Anterior cingulate cortex (tissue), 58 donors: Measurements from ENCODE around the gene RNASE1.

ENCODE experiments used
- DNase-seq, 58 donors: peaks; one replicate each; lab custom pipeline; 2025; lab: John Stamatoyannopoulos, UW

Gene RNASE1

DNA sequence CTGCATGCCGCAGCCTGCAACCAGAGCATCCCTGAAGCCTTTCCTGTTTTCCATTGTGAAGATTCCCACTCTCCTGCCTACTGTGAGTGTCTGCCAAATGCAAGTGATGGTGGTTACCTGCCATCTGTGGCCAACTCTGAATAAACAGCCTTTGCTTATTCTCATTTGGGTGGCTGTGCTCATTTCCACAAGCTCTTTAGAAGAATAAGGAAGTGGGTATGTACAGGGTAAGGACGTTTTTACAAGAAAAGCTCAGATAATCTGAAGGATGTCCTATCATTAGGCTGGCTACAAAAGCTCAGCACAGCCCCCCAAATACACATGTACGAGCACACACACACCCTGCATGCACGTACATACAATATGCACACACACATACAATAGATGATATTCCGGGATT is 7.3 kb upstream of the RNASE1 start:
- DNase-seq = no peak

DNA sequence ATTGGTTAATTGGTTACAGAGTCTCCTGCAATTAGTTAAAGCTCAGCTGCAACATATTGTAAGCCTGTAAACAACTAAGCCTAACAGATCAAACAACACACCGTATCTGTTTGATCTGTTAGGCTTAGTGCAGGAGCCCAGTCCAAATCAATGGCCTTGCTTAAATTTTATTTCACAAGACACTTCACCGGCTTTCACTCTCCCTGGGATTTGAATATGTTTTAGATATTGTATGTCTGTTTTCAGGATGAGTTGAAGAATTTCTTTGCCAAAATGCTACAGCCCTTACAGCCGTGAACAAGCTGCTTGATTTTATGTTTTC is 5.5 kb upstream of the RNASE1 start:
- DNase-seq = no peak

DNA sequence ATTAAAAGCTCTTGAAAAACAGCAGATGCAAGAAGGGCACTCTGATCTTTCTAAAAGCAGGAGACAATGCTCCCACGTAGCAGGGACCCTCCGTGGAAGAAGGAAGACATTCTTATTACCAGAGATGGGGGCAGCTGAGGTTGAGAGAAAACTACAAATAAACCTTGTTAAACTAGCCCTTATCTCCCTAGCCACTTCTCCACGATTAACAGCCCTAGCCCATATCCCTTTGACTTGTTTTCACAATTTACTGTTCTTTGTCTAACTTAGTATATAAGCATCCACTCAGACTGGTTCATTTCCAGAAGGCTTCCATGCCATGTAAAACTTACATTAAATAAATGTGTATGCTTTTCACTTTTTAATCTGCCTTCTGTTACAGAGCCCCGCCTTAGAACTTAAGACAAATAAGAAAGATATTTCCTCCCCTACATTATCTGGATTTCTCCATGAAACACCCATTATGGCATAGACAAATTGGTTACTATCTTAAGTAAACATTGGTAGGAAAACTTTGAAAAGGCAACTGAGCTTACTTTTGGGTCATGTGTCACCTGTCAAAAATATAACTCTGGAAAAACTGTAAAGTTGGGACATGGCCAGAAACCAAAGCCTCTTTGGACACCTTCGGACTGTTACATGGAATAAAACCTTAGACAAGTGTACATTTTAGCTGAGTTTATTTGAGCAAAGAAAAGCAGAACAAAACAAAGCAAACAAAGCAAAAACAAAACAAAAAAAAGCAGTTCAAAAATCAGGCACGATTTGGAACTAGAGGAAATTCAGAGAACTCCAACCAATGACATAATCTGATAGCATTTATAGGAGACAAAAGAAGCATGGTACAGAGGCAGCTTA is 4.9 kb upstream of the RNASE1 start:
- no peak for DNase-seq

DNA sequence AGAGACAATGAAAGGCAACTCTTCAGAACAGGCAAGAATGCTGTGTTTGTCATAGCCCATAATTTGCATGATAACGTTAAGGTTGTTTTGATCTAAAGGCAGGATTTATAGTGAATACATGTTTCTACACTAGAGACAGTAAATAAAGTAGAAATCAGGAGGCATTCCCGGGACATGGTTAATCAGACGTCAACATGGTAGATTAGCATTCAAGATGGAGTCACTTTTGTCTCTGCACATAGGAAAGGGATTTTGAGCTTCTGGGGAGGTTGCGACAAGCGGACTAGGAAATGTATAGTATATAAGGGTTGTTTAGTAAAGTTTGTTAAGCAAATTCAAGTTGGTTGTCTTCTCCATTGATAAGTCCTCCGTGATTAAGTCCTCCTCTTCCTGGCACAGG is 2.8 kb upstream of the RNASE1 start:
- no peak for DNase-seq

DNA sequence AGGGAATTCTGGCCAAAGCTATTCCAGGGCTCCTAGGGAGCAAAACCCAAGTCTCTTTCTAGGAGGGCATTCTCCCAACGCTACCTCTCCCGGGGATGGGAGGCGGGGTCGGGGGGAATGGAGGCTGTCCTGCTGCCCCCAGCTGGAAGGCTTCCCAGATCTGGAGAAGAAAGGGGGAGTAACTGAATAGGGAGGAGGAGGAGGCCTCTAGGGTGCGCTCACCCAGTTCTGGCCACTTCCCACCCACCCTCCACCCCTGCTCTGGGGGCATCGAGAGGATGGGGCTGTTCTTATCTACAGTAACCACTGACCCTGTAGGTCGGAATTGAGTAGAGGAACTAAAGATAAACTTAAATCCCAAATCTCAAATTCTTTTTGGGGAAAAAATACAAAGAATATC is 579 bp upstream of the RNASE1 start:
- DNase-seq = peak in 18 of 58 donors; percentile 6 to 69 (median 34)

DNA sequence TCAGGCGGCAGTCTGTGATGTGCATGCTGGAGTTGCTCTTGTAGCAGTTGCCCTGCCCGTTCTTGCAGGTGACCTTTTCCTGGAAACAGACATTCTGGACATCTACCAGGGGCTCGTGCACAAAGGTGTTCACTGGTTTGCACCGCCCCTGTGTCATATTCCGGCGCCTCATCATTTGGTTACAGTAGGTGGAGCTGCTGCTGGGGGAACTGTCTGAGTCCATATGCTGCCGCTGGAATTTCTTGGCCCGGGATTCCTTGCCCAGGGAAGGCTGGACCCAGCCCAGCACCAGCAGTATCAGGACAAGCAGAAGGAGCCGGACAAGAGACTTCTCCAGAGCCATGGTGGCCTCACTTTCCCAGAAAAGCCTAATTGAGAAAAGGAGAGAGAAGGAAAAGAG is 918 bp downstream of the RNASE1 start:
- DNase-seq = peak in 25 of 58 donors; percentile 11 to 71 (median 40)

DNA sequence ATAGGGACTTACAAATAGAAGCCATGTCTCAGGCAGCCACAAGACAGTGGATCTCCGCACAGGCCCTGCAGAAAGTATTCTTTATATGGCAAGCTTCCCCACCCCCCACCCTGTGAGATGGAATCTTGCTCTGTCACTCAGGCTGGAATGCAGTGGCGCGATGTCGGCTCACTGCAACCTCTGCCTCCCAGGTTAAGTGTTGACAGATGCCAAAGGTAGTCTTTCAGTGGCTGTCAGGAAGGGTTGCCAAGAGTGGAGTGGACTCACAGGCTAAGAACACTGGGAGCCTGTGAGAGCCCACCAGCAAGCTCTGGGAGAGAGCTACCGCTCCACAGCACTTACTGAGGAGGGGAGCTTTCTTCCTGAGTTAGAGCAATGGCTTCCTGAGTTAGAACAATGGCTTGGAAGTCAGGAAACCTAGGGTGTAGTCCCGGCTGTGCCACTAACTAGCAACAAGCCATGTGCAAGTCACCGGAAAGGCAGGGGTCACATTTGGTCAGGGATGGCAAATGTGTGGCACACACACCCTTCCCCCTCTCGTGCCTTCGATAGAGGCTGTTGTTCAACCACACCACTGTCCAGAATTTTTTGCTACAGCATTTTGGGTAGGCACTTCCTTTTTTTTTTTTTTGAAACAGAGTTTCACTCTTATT is 2.6 kb downstream of the RNASE1 start:
- DNase-seq = peak in 21 of 58 donors; percentile 6 to 70 (median 39)

DNA sequence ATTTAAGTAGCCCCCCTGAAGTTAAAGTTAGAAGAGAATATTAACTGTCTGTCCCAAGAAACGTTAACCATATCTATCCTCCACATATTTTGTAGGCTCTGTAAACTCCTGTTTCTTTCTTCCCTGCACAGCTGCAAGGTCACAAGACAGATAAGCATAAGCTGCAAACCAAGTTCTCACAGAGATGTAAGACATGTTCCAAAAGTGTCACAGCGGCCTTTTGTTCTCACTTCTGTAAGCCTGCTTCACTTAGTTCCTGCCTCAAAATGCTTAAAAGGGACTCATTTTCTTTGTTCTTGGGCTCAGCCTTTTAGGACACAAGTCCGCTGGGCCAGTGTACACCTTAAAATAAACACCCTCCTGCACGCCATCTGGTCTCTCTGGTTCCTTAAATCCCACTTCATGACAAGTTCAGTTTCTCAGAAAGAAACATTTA is 3.2 kb downstream of the RNASE1 start:
- DNase-seq = peak in 8 of 58 donors; percentile 23 to 67 (median 52)

DNA sequence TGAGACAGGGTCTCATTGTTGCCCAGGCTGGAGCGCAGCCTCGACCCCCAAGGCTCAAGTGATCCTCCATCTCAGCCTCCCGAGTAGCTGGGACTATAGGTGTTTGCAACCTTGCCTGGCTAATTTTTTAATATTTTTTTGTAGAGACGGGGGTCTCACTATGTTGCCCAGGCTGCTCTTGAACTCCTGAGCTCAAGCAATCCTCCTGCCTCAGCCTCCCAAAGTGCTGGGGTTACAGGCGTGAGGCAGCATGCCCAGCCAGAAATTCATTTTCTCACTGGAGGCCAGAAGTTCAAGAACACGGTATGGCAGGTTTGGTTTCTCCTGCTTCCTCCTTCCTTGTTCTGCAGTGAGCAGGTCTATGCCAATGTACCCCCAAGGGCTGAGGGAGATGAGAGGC is 3.7 kb downstream of the RNASE1 start:
- no peak for DNase-seq

DNA sequence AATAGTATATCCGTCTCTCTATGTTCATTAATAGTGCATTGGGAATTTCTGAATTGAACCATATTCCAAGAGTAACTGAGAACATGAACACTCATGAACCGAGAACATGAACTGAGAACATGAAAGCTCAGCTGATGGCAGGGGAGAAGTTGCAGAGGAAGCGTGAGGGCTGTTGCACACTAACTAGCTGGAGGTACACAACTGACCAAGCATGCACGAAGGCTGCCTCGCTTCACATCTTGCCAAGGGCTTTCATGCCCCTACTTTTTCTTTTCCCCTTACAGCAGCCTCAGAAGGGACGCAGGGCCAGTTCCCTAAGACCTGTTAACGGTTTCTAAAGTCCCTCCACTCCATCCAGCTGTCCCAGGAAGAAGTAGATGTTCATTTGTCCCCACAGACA is 4.3 kb downstream of the RNASE1 start:
- peak in 3 of 58 donors; percentile 11 to 34 (median 25) for DNase-seq

DNA sequence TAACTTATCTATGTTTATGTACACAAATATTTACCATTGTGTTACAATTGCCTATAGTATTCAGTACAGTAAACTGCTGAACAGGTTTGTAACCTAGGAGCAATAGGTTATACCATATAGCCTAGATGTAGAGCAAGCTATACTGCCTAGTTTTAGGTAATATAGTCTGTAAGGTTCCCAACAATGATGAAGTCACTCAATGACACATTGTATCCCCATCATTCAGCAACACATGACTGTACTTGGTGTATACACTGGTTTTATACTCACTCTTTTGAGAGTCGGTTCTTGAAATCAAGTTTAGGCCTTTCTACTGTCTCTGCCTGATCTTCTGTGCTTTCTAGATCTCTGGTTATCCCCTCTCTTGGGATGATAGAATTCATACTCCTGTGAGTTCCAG is 5.5 kb downstream of the RNASE1 start:
- DNase-seq = no peak

DNA sequence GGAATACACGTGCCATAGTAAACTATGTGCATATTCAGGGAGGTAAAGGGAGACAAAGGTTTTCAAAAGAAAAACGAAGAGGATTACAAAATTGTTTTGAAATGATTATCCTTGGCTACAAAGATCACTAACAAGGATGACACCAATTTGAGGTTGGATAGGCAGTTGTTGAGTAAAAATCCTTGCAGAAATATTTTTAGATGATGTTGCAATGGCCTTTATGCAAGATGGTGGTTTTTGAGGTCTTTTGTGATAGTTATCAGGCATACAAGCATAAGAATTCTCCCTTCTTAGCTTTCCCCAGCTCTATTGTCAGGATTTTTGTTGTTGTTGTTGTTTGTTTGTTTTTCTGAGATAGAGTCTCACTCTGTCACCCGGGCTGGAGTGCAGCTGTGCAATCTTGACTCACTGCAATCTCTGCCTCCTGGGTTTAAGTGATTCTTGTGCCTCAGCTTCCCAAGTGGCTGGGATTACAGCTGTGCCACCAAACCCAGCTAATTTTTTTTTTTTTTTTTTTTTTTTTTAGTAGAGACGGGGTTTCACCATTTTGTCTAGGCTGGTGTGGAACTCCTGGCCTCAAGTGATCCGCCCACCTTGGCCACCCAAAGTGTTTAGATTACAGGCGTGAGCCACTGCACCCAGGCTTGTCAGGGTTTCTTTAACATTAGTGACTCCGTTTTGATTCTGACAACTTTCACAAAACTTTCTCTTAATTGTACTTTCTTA is 7.8 kb downstream of the RNASE1 start:
- DNase-seq = no peak

DNA sequence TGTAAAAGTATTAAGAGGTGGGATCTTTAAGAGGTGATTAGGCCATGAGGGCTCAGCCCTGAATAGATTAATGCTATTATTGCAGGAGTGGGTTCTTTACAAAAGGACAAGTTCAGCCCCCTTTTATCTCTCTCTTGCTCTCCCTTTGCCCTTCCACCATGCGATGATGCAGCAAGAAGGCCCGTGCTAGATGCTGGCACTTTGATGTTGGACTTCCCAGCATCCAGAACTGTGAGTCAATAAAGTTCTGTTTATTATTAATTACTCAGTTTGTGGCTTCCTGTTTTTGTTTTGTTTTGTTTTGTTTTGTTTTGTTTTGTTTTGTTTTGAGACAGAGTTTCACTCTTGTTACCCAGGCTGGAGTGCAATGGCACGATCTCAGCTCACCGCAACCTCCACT is 10.1 kb downstream of the RNASE1 start:
- no peak for DNase-seq

DNA sequence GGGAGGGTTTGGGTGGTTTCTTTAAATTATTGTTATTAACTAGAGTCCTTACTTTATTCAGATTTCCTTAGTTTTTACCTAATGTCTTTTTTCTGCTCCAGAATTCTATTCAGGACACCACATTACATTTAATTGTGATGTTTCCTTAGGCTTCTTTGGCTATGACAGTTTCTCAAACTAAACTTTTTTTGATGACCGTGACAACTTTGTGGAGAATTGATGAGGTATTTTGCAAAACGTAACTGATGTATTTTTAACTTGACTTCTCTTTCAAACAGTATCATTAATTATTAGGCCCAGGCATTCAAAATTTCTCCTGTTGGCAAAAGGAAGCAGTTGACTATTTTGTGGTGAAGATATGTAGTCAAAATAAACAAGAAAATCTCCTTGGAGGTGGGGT is 11.0 kb downstream of the RNASE1 start:
- DNase-seq = no peak

DNA sequence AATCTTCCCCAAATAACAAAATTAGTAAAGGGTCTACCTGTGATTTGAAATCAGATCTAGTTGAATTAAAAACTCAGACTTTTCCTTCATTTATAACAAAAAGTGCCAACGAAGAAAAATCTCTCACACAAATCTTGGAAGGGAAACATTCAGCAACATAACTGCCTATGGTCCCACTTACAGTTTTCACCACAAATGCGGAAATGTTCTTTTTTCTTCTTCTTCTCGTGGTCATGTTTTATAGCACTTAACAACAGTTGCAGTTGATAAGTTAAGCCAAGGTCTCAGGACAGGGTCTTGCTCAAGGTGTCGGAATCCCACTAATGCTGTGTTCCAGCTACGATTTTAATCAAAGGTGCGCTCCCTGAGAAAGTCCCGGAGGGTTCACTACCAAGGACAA is 11.5 kb downstream of the RNASE1 start:
- no peak for DNase-seq

DNA sequence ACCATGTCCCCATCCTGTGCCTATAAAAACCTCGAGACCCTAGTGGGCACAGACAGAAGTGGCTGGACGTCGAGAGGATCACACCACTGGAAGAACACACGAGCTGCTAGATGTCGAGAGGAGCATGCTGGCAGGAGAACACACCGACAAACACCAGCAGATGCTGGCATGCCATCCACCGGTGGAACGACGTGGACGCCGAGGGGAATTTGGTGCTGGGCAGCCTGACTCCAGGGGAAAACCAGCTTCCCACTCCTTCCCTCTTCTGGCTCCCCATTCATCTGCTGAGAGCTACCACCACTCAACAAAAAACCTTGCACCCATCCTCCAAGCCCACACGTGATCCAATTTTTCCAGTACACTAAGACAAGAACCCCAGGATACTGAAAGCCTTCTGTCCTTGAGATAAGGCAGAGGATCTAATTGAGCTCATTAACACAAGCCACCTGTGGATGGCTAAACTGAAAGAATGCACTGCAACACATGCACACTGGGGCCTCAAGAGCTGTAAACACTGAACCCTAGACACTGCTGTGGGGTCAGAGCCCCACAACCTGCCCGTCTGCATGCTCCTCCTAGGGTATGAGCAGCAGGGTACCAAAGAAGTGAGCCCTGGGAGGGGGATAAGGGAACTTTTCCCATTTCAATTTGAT is 12.1 kb downstream of the RNASE1 start:
- no peak for DNase-seq

DNA sequence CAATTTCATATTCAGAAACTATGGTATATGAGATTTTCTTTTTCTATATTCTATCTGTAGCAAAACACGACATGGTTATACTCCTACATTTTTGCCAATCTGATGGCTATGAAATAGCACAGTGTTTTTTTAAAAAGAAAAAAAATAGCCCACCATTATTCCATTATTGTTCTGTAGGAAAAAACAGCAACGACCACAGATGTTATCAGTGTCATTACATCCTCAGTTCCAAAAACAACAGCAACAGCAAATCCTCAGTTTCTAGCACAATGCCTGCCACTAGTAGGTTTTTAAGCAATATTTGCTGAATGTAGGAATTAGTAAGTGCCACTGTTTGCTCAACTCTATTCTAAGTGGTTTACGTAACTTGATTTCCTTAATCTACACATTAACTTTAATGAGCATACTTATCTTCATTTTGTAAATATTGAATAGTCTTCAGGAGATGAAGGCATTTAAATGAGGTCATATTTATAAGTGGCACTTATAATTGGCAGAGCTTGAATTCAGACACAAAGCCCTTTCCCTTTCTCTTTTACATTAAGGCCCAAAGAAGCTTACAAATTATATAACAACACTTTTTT is 13.3 kb downstream of the RNASE1 start:
- no peak for DNase-seq

DNA sequence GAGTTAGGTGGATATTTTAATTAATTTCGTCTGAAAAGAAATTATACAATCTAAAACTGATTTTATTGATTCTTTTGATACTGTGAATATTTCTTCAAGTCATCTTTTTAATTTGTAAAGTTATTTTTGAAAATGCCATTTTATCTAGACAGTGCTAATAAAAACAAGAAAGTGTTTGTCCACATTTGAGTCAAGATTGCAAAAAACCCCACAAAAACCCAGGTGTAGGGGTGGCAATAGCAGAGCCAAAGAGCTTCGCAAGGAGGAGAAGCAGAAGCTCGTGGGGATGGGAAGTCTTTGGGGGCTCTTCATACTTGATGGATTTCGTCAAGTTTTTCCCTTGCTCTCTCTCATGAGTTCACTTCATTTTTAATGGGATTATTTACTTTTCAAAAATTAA is 15.6 kb downstream of the RNASE1 start:
- no peak for DNase-seq

DNA sequence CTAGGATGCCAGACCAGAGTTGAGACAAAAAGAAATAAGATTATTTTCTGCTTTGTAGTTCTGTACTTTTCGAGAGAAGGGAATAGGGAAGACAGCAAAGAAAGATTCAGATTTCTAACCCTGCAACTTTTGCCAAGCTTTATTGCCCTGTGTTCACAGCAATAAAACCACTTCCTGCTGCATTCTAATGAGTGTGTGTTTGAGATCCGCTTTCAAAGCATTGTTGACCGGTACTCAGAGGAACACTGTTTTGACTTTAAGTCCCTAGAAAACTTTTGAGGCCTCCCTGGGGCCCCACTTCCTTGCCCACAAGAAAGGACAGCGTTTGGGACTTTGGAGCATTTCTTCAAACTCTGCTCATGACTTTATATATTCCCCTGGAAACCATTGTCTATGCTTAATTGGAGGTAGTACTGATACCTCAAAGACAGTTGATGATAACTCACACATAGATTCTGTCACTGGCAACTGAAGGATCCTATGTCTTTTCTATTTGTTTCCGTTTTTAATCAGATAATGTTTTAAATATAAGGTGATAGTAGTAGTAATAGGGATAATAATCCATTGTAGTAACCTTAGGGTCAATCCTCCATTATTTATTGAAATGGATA is 20.3 kb downstream of the RNASE1 start:
- DNase-seq = peak in 2 of 58 donors; percentile 0 to 24

DNA sequence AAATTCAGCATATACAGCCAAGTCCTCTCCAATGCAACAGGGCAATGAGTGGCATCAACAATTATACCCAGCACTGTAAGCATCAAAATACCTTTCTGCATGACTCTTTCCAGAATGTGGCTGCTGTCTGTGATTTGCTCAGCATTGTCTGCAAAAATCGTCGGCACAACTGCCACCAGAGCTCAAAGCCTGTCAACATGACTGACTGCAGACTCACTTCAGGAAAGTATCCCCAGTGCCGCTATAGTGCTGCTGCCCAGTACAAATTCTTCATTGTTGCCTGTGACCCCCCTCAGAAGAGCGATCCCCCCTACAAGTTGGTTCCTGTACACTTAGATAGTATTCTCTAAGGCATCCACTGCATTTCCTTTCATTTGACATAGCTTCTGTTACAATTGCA is 20.8 kb downstream of the RNASE1 start:
- peak in 1 of 58 donors; percentile 18 for DNase-seq
